Brain pericyte (primary cell): ENCODE results near the gene FAM72D.
"Not testable (repeated sequence)": the region's sequence is repeated elsewhere in the genome, so short reads cannot be mapped to it uniquely, and the experiment has no call there.

Source experiments
- DNase-seq: peaks from one replicate; pipeline ENCODE4 v3.0.0-alpha.2; 2012; ENCODE audit warnings: low read depth, low spot score

FAM72D gene

GRCh38 chr1:145082483-145083255 is 13.1 kb upstream of the FAM72D start:
- DNase-seq, result not testable (repeated sequence)

GRCh38 chr1:145093517-145094149 is 2.1 kb upstream of the FAM72D start:
- not testable (repeated sequence) for DNase-seq

- not testable (repeated sequence) for DNase-seq
Measured at GRCh38 chr1:145094655-145095211, 1.0 kb upstream of the FAM72D start.

GRCh38 chr1:145101725-145102124 is 6.0 kb downstream of the FAM72D start:
- not testable (repeated sequence) for DNase-seq

GRCh38 chr1:145103294-145103693 is 7.5 kb downstream of the FAM72D start:
- DNase-seq, result not testable (repeated sequence)

GRCh38 chr1:145111674-145112073 is 15.9 kb downstream of the FAM72D start:
- DNase-seq, result not testable (repeated sequence)

- DNase-seq, result not testable (repeated sequence)
Measured at GRCh38 chr1:145112703-145113102, 16.9 kb downstream of the FAM72D start.

- DNase-seq, result not testable (repeated sequence)
Measured at GRCh38 chr1:145114560-145115057, 18.8 kb downstream of the FAM72D start.

GRCh38 chr1:145115587-145116493 is 20.1 kb downstream of the FAM72D start:
- DNase-seq, result not testable (repeated sequence)

- DNase-seq, result not testable (repeated sequence)
Measured at GRCh38 chr1:145119842-145120241, 24.1 kb downstream of the FAM72D start.

- DNase-seq, result not testable (repeated sequence)
Measured at GRCh38 chr1:145122344-145123061, 26.7 kb downstream of the FAM72D start.

- not testable (repeated sequence) for DNase-seq
Measured at GRCh38 chr1:145123062-145123395, 27.3 kb downstream of the FAM72D start.

- DNase-seq, result not testable (repeated sequence)
Measured at GRCh38 chr1:145123992-145124641, 28.3 kb downstream of the FAM72D start.

GRCh38 chr1:145125112-145125511 is 29.3 kb downstream of the FAM72D start:
- not testable (repeated sequence) for DNase-seq

GRCh38 chr1:145127144-145127543 is 31.4 kb downstream of the FAM72D start:
- not testable (repeated sequence) for DNase-seq

- not testable (repeated sequence) for DNase-seq
Measured at GRCh38 chr1:145128697-145129469, 33.1 kb downstream of the FAM72D start.

- not testable (repeated sequence) for DNase-seq
Measured at GRCh38 chr1:145134476-145134875, 38.7 kb downstream of the FAM72D start.

- not testable (repeated sequence) for DNase-seq
Measured at GRCh38 chr1:145140549-145140948, 44.8 kb downstream of the FAM72D start.

GRCh38 chr1:145144264-145144913 is 48.6 kb downstream of the FAM72D start:
- DNase-seq, result not testable (repeated sequence)
